GM18868 (cell line): ENCODE results near the gene RPL7A.
"Not testable (repeated sequence)": the region's sequence is repeated elsewhere in the genome, so short reads cannot be mapped to it uniquely, and the experiment has no call there.

Experiments
- ATAC-seq: cut with Tn5 transposase; IDR thresholded peaks from one replicate; pipeline ENCODE4 v1.9.1; 2021; ENCODE audit warnings: mild to moderate bottlenecking, moderate library complexity; ENCODE audit not compliant: unreplicated experiment

Gene RPL7A

DNA sequence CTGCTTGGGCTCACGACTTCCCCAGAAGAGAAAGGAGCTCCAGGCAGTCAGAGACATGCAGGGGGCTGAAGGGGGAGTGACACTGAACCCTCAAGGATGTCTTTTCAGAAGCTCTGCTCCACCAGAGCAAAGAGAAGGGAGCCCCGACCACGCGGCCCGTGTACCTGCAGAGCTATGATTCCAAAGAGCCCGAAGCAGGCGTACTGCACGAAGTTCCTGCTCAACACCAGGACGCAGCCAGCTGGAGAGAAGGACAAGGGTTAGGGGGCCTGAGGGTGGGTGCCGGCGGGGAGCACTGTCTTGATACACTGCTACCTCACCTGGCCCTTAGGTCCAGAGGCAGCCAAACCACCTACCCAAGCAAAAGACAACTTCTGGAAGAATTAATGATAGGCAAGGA is 18.4 kb downstream of the RPL7A start:
- ATAC-seq, result no peak

DNA sequence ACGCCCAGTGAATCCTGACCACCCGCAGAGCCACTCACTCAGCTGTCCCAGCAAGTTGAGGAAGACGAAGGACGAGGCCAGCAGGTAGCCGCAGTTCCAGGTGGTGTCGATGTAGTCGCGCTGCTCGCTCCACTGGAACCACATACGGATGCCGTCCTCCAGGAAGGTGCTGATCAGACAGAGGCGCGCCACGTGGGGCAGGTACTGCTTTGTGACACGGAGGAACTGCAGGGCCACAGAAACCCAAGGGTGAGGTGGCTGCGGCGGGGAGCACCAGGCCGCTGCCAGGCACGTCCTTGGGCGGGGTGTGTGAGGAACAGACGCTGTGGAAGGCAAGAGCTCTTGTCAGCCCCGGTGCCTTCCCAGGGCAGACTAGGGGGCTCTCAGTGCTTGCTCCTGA is 19.2 kb downstream of the RPL7A start:
- ATAC-seq, result no peak

DNA sequence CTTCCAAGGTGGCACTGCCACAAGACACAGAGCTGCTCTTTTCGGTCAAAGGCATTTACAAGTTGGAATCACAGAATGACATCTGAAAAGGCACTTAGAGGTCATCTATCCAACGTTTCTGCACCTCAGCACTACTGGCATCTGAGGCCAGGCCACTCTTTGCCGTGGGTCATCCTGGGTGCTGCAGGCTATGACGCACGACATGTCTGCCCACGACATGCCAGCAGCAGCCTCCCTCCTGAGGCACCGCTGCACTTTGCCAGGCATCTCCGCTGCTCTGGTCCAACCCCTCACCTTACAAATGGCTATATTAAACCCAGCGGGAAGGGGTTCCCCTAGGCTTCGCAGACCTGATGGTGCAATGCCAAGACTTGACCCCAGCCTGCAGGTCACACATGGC is 19.8 kb downstream of the RPL7A start:
- no peak for ATAC-seq

DNA sequence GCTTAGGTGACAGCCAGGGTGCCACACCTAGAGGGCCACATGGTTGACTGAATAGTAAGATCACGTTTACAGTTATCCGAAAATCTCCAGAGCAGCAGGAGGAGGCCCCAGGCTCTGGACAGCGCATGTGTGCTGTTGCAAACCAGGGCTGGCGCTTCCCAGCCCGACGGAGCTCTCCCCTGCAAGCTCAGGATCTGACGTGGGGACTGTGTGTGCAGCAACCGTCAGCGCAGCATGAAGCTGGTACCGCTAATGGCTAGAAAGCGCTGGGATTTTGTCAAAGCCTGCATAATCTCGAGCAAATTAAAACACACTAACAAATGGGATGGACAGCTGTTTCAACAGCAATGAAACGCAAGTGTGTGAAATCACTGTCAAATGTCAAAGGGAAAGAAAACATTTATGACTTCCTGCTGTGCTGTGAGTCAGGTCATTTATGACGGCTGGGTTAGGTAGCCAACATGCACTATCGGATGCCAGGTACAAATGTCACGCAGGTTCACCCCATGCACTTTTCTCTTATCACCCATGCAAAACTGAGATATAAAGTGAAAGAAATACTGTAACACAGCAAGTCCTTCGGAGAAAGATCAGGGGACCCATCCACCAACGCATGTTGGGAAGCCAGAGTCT is 20.3 kb downstream of the RPL7A start:
- ATAC-seq, result no peak

DNA sequence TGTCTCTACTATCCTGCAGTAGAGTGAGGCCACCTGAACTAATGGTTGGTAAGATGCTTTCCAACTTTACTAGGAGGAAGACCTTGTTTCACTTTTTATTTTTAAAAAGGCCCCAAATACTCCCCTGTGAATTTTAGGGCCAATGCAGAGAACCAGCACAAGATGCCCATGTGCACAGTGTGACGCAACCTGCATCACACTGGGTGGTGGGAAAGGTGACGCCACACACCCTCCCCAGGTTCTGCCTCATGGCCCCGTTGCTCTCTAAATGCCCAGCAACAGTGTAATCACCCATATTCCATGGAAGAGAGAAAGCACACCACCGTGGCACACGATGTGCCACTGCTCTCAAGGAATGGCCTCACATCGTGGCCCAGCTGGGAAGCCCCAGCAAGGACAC is 21.4 kb downstream of the RPL7A start:
- no peak for ATAC-seq

DNA sequence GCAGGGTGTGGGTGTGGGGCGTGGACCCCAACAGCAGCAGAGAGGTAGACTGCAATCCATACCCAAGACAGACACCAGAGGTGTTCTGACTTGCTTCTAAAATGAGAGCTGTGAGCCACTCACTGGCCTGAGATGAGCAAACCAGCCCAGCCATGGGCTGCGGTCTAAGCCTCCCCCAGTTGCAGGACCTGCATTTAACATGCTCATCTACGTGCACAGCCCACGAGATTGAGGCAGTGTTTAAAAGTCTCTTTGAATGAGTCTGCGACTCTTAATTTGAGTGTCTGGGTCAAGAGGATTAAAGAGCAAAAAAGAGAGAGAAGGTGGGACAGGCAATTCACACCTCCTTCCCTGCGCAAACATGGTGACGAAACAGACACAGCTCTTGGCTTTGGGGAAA is 21.9 kb downstream of the RPL7A start:
- no peak for ATAC-seq

DNA sequence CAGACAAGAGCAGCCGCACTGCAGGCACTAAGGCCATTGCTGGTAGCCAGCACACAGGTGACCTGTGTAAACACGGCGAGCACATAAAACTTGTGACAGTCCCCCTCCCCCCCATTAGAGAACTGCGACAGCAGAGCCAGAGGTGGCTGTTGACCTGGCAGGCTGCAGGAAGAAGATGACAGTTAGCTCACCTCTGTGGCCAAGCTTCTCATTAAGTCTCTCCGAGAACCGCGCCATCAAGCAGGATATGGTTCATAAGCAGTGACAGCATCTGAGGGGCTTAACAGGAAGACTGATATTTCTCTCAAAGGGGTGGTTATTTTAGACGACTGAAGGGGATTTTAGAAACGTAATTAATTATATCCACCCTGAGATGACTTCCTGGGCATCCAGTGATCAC is 22.7 kb downstream of the RPL7A start:
- ATAC-seq, result no peak

DNA sequence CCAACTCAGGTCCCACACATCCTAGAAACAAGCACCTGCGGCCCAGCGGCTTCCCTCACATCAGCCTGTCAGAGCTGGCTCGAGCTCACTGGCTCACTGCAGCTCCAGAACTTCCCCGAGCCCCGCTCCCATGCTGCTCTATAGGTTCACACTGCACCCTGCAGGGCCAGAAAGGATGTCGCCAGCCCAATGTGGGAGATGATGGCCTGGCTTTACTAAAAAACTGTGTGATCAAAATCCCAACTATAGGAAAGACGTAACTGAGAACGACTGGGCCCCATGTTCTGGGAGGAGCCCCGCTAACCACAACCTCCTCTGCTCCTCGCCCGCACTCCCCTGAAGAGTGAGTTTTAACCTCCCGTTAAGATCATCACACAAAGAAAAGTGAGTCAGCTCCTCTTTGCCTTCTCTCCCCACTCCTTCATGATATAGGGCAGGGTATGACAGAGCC is 23.3 kb downstream of the RPL7A start:
- no peak for ATAC-seq

DNA sequence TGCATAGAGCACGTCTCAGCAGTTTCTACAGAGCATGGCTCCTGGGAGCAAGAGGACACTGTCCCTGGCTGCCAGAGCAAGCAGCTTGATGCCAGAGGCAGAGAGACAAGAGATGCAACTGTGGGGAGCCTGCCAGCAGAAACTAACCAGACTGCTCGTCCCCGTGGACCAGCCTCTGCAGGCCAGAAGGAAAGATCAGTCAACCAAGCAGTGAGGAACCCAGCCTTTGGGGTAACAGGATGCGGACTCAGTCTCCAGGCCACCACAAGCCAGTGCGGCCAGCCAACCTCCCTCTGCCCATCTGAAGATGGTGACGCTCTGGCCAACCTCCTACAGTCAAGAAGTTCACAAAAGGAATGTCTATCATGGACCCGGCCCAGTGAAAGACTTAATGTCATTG is 24.1 kb downstream of the RPL7A start:
- ATAC-seq, result no peak

DNA sequence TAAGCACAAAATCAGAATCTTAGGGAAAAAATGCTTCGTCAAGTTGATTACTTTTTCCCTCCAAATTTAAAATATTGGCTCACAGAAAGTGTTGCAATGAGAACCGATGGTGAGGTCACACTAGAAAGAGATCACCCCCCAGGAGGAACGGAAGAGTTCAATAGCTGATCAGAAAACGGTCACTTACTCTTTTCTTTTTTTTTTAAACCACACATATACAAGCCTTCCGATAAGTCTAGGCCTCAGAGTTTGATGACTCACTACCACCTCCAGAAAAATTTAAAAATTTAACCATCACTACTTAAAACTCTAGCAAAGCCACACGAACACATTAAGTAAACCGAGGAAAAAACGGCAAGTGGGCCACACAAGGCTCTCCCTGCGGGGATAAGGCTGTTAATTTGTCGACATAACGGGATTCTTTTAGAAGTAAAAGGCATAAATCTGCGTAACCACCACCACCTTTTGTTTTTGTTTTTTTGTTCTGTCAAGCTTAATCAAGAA is 26.6 kb downstream of the RPL7A start:
- ATAC-seq, result no peak

DNA sequence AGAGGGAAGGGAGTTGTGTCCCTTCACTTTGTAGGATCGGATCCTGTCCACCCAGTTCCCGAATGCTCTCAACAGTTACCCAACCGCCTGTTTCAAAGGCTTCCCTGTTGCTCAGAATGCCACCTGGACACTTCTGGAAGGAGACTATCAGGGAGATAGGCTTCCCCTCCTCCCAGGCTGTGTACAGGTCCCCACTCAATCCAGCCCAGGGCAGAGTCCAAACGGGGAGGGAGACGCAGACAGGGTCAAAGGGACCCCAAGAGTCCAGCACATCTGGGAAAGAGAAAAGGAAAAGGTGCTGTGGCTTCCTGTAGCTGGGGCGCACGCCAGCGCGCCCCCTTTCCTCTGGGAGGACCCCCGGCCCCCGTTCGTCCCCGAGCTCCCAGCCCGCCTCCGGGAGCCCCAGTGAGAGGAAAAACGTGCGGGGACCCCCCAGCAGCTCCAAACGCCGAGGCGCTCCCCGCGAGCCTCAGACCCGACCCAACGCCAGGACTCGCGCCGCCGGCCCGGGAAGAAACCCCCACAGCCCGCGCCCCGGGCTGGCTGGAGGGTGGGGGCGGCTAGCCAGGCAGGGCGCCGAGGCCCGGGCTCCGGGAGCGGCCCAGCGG is 27.2 kb downstream of the RPL7A start:
- ATAC-seq, result no peak

DNA sequence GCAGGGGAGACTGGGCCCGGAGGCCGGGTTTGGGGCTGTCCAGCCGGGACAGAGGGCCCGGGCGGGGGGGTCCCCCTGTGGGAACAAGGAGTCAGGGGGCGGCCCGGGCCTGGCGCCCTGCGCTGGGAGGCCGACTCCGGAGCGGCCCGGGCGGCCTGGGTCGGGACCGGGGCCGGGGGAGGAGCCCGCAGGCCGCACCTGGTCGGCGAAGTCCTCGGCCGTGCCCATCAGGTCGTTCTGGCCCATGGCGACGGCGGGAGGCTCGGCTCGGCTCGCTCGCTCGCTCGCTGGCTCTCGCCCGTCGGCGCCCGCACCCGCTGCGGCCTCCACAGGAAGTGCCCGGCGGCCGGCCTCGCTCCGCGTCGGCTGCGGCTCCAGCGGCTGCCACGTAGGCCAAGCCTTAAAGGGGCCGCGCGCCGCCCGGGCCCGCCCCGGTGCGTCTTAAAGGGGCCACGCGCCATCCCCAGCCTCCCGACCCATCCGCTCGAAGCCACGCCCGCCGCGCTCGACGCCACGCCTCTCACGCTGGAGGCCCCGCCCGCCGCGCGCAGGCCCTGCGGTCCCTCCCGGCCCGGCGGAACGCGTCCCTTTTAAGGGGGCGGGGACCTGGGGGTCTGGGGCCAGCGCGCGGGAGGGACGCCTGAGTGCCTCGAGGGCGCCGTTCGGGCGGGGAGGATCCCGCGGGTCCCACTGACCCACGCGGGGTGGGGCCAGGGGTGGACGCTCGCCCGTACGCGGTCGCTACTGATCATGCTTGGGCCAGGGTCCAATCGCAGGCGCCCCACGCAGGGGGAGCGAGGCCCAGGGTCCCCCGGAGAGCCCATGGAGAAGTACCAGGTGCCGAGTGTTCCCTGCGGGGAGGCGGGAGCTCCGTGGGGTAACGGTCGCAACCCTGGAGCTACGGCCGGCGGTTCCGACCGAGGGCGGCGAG is 28.0 kb downstream of the RPL7A start, which contains the start of the genes STKLD1 and SURF4:
STKLD1 (plus strand) TSS at position 643 of the 931 bp plus-strand sequence; CDS start at position 751, 108 bp downstream.
SURF4 (minus strand) TSS at position 337 of the 931 bp plus-strand sequence; CDS start at position 246, 91 bp downstream.
- peak; percentile 88 for ATAC-seq

DNA sequence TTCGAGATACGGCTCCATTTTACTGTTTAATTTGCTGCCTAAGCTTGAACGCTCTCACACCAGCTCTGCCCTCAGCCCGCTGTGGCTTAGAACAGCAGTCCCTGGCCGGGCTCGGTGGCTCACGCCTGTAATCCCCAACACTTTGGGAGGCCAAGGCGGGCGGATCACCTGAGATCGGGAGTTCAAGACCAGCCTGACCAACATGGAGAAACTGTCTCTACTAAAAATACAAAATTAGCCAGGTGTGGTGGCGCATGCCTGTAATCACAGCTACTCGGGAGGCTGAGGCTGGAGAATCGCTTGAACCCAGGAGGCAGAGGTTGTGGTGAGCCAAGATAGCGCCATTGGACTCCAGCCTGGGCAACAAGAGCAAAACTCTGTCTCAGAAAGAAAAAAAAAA is 29.3 kb downstream of the RPL7A start:
- not testable (repeated sequence) for ATAC-seq

DNA sequence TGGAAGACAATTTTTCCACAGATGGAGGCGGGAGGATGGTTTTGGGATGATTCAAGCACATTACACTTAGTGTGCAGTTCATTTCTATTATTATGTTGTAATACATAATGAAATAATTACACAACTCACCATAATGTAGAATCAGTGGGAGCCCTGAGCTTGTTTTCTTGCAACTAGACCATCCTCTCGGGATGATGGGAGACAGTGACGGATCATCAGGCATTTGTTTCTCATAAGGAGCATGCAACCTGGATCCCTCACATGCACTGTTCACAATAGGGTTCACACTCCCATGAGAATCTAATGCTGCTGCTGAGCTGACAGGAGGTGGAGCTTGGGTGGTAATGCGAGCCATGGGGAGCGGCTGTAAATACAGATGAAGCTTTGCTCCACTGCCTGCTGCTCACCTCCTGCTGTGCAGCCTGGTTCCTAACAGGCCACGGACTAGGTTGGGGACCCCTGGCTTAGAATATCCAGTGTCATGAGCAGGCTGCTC is 29.8 kb downstream of the RPL7A start:
- no peak for ATAC-seq

DNA sequence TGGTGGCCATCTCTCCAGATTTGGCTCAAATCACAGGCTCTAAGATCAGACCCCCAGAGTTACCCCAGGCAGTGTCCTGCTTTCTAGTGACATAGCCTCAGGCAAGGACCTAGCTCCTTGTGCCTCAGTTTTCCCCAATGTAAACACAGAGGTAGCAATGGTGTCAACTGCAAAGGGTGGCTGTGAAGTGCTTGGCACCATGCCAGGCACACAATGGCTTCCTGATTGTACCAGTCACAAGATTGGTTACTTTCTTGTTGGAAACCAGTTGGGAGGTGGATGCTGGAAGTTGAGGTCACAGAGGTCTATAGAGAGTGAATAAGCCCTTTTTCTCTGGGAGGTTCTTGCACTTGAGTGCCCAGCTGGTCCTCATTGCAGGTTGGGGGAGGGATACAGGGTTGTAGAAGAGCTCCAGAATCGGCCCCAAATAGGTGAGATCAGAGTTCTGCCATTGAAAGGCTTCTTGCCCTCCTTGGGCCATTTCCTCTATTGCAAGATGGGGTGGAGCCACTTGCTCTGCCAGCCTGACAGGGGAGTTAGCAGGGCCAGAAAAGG is 30.5 kb downstream of the RPL7A start:
- ATAC-seq, result no peak

DNA sequence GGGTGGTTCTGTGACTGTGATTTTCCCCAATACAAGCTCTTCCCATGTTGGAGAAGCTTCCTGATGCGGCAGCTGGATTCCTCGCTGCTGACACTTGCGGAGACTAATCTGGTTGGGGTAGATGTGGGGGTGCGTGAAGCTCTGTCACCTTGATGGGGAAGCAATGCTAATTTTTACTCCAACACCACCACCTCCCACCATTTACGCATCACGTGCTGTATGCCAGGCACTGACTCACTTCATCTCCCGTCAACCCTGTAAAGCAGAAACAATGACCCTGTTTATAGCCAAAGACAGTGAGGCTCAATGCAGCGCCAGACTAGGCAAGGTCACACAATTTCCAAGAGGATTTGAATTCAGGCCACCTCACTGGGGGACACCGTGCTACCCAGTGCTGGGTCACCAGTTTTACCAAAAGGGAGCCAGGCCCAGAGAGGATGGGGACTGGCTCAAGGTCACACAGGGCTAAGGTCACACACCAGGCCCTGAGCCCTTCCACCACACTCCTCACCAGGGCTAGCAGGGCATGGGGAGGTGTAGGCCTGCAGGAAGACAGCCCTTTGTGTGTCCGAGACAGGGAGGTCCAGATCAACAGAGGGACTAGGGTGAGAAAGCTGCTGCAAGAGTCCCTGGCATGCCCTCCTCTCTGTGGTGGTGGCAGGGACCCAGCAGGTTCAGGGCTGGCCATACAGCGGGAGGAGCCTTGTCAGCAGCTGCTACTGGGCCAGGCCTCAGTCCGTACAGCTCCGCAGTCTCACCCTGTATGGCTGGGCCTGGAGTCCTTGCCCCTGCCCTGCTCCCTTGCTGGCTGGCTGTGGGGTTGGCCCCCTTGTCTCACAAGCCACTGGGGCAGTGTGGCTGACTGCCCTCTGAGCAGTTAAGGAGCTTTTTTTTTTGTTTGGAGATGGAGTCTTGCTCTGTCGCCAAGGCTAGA is 31.4 kb downstream of the RPL7A start:
- ATAC-seq, result no peak

DNA sequence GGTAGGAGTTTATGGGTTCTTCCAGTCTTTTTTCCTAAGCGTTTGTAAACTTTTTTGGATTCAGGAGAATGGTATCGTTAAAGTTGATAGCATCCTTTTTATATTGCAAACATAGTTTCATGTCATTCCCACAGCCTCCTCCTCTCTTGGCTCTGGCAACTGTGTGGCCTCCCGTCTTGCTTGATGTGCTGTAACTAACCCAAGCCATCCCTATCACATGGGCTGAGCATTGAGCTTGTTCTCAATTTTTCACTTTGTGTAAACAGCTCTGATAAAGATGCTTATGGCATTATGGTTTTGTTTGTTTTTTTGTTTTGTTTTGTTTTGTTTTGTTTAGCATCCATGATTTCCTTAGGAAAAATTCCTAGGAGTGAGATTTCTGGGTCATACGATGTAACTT is 32.7 kb downstream of the RPL7A start:
- no peak for ATAC-seq

DNA sequence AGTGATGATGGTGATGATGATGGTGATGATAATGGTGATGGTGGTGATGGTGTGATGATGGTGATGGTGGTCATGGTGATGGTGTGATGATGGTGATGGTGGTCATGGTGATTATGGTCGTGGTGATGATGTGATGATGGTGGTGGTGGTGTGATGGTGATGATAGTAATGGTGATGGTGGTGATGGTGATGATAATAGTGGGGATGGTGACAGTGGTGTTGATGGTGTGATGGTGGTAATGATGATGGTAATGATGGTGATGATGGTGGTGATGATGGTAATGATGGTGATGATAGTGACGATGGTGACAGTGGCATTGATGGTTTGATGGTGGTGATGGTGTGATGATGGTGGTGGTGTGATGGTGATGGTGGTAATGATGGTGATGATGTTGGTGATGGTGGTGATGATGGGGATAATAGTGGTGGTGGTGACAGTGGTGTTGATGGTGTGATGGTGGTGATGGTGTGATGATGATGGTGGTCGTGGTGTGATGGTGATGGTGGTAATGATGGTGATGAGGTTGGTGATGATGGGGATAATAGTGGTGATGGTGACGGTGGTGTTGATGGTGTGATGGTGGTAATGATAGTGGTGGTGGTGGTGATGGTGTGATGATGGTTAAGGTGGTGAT is 34.6 kb downstream of the RPL7A start:
- no peak for ATAC-seq

DNA sequence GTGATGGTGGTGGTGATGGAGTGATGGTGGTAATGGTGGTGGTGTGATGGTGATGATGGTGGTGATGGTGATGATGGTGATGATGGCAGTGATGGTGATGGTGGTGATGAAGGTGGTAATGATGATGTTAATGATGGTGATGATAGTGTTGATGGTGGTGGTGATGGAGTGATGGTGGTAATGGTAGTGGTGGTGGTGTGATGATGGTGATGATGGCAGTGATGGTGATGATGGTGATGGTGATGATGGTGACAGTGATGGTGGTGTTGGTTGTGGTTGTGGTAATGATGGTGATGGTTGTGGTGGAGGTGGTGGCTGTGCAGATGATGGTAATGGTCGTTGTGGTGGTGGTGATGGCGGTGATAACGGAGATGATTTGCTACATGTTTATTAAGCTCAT is 35.4 kb downstream of the RPL7A start:
- no peak for ATAC-seq
